HepG2 (cell line): ENCODE data around the gene CACNA1C. TPM values are rescaled to one million over a fixed set of nuclear protein-coding genes. Genes with fewer than 3 reads are reported as not detected.

Experiments
- IKZF4 ChIP-seq: sonication (generic); formaldehyde crosslinking; IDR thresholded peaks from 2 replicates; pipeline ENCODE4 v1.5.1; 2020; ENCODE audit warnings: borderline replicate concordance, mild to moderate bottlenecking, low read depth, missing genetic modification reagents; ENCODE audit errors: not compliant biosample characterization
- MAF1 ChIP-seq: sonication (generic); formaldehyde crosslinking; IDR thresholded peaks from 2 replicates; pipeline ENCODE4 v1.5.0; 2020; ENCODE audit warnings: missing genetic modification reagents, borderline replicate concordance
- MEF2D ChIP-seq: sonication (generic); formaldehyde crosslinking; IDR thresholded peaks from 2 replicates; pipeline ENCODE4 v1.5.1; 2020; ENCODE audit warnings: mild to moderate bottlenecking, missing genetic modification reagents
- MLX ChIP-seq: IDR thresholded peaks from 2 replicates; pipeline ENCODE4 v1.6.1; 2016
- NFATC3 ChIP-seq: sonication (generic); formaldehyde crosslinking; IDR thresholded peaks from 2 replicates; pipeline ENCODE4 v1.5.1; 2020; ENCODE audit warnings: mild to moderate bottlenecking, missing genetic modification reagents
- NFYB ChIP-seq: sonication (generic); formaldehyde crosslinking; IDR thresholded peaks from 2 replicates; pipeline ENCODE4 v1.4.0; 2020; ENCODE audit warnings: missing genetic modification reagents
- NKX3-1 ChIP-seq: sonication (generic); formaldehyde crosslinking; IDR thresholded peaks from 2 replicates; pipeline ENCODE4 v1.5.0; 2020; ENCODE audit warnings: missing genetic modification reagents
- NRL ChIP-seq: sonication (generic); formaldehyde crosslinking; IDR thresholded peaks from 2 replicates; pipeline ENCODE4 v1.5.0; 2020; ENCODE audit warnings: missing genetic modification reagents, mild to moderate bottlenecking, moderate library complexity, borderline replicate concordance
- PHF20 ChIP-seq: sonication (generic); formaldehyde crosslinking; IDR thresholded peaks from 2 replicates; pipeline ENCODE4 v1.5.0; 2020; ENCODE audit warnings: mild to moderate bottlenecking, missing genetic modification reagents
- RBFOX2 ChIP-seq: fragments of 200-400 bp; formaldehyde crosslinking; IDR thresholded peaks from 2 replicates; pipeline ENCODE4 v1.6.1; 2017; ENCODE audit warnings: low read depth, mild to moderate bottlenecking, low read length
- RBM39 ChIP-seq: fragments of 200-400 bp; formaldehyde crosslinking; IDR thresholded peaks from one replicate; pipeline ENCODE4 v1.6.1; 2018; ENCODE audit warnings: antibody characterized with exemption, mild to moderate bottlenecking, low read depth, low read length; ENCODE audit not compliant: poor library complexity, severe bottlenecking
- SP5 ChIP-seq: IDR thresholded peaks from 2 replicates; pipeline ENCODE4 v1.6.1; 2016; ENCODE audit warnings: low read depth, borderline replicate concordance
- ZGPAT ChIP-seq: IDR thresholded peaks from 2 replicates; pipeline ENCODE4 v1.6.1; 2016; ENCODE audit warnings: mild to moderate bottlenecking
- polyA plus RNA-seq, 8 experiments: library from polyadenylated mRNA; depleted of rRNA in 3 of 8; stranded (reverse) in 7 of 8; unstranded in 1 of 8; fragments of >200 nt; fragmentation: Illumina TruSeq in 4 of 8; extraction: Trizol in 4 of 8; gene quantifications; 2 replicates each; pipeline versions ENCODE4 v1.2.1 to v1.2.3, GENCODE V29; 2011 to 2016; ENCODE audit warnings: low read depth in 4 of 8, missing spikeins in 1 of 8, mixed read lengths in 1 of 8; ENCODE audit not compliant: insufficient read depth in 1 of 8
- total RNA-seq, 5 experiments: library from RNA; depleted of rRNA; stranded (reverse); fragments of >200 nt; fragmentation: Illumina TruSeq; extraction: Trizol; gene quantifications; 2 replicates each; pipeline ENCODE4 v1.2.3, GENCODE V29; 2016; ENCODE audit warnings: low read depth in 1 of 5
- TF ChIP-seq, protein P1 (sequence below): sonication (generic); formaldehyde crosslinking; IDR thresholded peaks from 2 replicates; pipeline ENCODE4 v1.4.0; 2020; ENCODE audit warnings: missing genetic modification reagents, borderline replicate concordance
- TF ChIP-seq, protein P2 (sequence below): sonication (generic); formaldehyde crosslinking; IDR thresholded peaks from 2 replicates; pipeline ENCODE4 v1.5.0; 2020; ENCODE audit warnings: mild to moderate bottlenecking, missing genetic modification reagents
- TF ChIP-seq, protein P3 (sequence below): sonication (generic); formaldehyde crosslinking; IDR thresholded peaks from 2 replicates; pipeline ENCODE4 v1.5.0; 2020; ENCODE audit warnings: missing genetic modification reagents
- TF ChIP-seq, protein P4 (sequence below): sonication (generic); formaldehyde crosslinking; IDR thresholded peaks from 2 replicates; pipeline ENCODE4 v1.8.0; 2022; ENCODE audit warnings: mild to moderate bottlenecking, missing genetic modification reagents, moderate library complexity

The CACNA1C gene
- total and polyA plus RNA-seq, 2 of the 13 experiments (the other 11 are each of a cell fraction or from before 2014, with no cell fraction given) = not detected

- TF ChIP-seq RBM39 = peak; percentile 83
- peak; percentile 86; the same call in 1 of the 2 replicates for TF ChIP-seq MEF2D (CRISPR knock-in tag)
- TF ChIP-seq NFATC3 (CRISPR knock-in tag) = no peak
- TF ChIP-seq, protein P1, sequence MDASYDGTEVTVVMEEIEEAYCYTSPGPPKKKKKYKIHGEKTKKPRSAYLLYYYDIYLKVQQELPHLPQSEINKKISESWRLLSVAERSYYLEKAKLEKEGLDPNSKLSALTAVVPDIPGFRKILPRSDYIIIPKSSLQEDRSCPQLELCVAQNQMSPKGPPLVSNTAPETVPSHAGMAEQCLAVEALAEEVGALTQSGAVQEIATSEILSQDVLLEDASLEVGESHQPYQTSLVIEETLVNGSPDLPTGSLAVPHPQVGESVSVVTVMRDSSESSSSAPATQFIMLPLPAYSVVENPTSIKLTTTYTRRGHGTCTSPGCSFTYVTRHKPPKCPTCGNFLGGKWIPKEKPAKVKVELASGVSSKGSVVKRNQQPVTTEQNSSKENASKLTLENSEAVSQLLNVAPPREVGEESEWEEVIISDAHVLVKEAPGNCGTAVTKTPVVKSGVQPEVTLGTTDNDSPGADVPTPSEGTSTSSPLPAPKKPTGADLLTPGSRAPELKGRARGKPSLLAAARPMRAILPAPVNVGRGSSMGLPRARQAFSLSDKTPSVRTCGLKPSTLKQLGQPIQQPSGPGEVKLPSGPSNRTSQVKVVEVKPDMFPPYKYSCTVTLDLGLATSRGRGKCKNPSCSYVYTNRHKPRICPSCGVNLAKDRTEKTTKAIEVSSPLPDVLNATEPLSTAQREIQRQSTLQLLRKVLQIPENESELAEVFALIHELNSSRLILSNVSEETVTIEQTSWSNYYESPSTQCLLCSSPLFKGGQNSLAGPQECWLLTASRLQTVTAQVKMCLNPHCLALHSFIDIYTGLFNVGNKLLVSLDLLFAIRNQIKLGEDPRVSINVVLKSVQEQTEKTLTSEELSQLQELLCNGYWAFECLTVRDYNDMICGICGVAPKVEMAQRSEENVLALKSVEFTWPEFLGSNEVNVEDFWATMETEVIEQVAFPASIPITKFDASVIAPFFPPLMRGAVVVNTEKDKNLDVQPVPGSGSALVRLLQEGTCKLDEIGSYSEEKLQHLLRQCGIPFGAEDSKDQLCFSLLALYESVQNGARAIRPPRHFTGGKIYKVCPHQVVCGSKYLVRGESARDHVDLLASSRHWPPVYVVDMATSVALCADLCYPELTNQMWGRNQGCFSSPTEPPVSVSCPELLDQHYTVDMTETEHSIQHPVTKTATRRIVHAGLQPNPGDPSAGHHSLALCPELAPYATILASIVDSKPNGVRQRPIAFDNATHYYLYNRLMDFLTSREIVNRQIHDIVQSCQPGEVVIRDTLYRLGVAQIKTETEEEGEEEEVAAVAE = no peak; the same call in 1 of the 2 replicates
- 0 out of 2 replicates have a peak, but pooled peaks have one; percentile 33 for TF ChIP-seq MLX
- peak; percentile 96 for TF ChIP-seq NRL (CRISPR knock-in tag)
- peak; percentile 80 for TF ChIP-seq PHF20 (CRISPR knock-in tag)
- TF ChIP-seq, protein P2, sequence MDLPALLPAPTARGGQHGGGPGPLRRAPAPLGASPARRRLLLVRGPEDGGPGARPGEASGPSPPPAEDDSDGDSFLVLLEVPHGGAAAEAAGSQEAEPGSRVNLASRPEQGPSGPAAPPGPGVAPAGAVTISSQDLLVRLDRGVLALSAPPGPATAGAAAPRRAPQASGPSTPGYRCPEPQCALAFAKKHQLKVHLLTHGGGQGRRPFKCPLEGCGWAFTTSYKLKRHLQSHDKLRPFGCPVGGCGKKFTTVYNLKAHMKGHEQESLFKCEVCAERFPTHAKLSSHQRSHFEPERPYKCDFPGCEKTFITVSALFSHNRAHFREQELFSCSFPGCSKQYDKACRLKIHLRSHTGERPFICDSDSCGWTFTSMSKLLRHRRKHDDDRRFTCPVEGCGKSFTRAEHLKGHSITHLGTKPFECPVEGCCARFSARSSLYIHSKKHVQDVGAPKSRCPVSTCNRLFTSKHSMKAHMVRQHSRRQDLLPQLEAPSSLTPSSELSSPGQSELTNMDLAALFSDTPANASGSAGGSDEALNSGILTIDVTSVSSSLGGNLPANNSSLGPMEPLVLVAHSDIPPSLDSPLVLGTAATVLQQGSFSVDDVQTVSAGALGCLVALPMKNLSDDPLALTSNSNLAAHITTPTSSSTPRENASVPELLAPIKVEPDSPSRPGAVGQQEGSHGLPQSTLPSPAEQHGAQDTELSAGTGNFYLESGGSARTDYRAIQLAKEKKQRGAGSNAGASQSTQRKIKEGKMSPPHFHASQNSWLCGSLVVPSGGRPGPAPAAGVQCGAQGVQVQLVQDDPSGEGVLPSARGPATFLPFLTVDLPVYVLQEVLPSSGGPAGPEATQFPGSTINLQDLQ = no peak; the same call in 1 of the 2 replicates
- peak; percentile 97 for TF ChIP-seq RBFOX2
- peak; percentile 83 for TF ChIP-seq ZGPAT (CRISPR knock-in tag)
- peak; percentile 42; the same call in 1 of the 2 replicates for TF ChIP-seq NKX3-1 (CRISPR knock-in tag)
- peak; percentile 69 for TF ChIP-seq SP5
- no peak for TF ChIP-seq MAF1
- 0 out of 2 replicates have a peak, but pooled peaks have one; percentile 30 for TF ChIP-seq NFYB (CRISPR knock-in tag)
- TF ChIP-seq, protein P3, sequence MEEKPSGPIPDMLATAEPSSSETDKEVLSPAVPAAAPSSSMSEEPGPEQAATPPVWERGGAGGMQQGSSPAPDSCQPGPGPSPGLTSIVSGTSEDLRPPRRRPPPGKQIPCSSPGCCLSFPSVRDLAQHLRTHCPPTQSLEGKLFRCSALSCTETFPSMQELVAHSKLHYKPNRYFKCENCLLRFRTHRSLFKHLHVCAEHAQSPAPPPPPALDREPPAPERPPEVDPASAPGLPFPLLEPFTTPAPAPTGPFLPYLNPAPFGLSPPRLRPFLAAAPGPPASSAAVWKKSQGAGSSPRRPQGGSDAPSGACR (CRISPR knock-in tag) = 0 out of 2 replicates have a peak, but pooled peaks have one; percentile 60
- TF ChIP-seq IKZF4 (CRISPR knock-in tag) = peak; percentile 93
- TF ChIP-seq, protein P4, sequence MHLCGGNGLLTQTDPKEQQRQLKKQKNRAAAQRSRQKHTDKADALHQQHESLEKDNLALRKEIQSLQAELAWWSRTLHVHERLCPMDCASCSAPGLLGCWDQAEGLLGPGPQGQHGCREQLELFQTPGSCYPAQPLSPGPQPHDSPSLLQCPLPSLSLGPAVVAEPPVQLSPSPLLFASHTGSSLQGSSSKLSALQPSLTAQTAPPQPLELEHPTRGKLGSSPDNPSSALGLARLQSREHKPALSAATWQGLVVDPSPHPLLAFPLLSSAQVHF (CRISPR knock-in tag) = peak; percentile 68; the same call in 1 of the 2 replicates
Observed at GRCh38 chr12:2004113-2004929, 48.5 kb upstream of the CACNA1C start, which contains the start of gene DCP1B (continued).
